ENCODE measurements around the gene SAP30BP. TPM values are rescaled to one million over a fixed set of nuclear protein-coding genes. Genes with fewer than 3 reads are reported as not detected.

The SAP30BP gene
- total and polyA plus RNA-seq, 2 experiments from 2014 or later: 44.9 to 97.9 TPM

DNA sequence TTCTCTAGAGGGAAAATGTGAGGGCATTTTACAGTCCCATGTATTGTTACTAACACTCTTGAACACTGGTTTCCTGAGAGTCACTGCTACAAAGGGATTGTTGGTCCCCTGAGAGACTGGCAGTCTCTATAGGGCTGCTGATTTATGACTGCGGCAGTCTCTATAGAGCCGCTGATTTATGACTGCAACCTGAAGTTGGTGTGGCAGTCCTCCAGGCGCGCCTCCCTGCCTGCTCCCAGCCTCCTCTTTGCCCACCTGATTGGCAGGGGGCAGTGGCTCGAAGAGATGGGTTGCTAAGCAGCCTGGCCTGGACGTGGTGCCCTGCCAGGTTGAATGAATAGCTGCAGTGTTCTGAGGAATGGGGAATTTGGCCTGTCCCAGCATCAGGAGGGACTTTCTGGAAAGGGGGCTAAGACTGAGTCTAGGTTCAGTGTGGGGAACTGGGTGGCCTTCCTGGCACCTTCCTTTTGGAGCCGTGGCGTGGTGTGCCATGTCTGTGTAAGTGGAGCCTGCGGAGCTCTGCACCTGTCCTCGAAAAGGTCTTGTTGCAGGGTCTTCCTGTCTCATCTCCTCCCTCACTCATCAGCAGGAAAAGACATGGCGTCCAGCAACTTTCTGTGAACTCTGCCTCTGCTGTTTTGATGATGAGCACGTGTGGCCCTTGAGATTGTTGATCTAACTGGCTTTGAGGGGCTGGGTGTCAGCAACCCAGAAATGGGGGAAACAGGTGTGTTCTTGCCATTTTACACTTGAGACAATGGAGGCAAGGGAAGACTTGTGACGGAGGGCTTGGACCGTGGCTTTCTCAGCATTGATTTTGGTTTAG lies 24.9 kb downstream of the SAP30BP start:
- H3K4me1 ChIP-seq (ENCODE audit: insufficient read depth): no peaks in the 10 kb centered on the region
- peaks cover 48% of the 10 kb centered on the region for H3K79me2 ChIP-seq (replicated peaks; ENCODE audit: insufficient read depth)
- TF ChIP-seq EZH2 (IDR thresholded peaks at IDR 0.05; ENCODE audit: low read depth, unreplicated experiment) (no peak), ZNF331 (CRISPR knock-in tag; IDR thresholded peaks at IDR 0.05; ENCODE audit: low read depth) (no peak), NANOG (IDR thresholded peaks at IDR 0.05; ENCODE audit: borderline replicate concordance) (no peak), EZH2phosphoT487 (IDR thresholded peaks at IDR 0.05; ENCODE audit: unreplicated experiment) (no peak), ZNF114 (CRISPR knock-in tag; IDR thresholded peaks at IDR 0.05) (no peak), CREB1 (CRISPR knock-in tag; IDR thresholded peaks at IDR 0.05; ENCODE audit: low read depth) (no peak), JUNB (IDR thresholded peaks at IDR 0.05; ENCODE audit: unreplicated experiment) (no peak)
- TF ChIP-seq, protein P1, sequence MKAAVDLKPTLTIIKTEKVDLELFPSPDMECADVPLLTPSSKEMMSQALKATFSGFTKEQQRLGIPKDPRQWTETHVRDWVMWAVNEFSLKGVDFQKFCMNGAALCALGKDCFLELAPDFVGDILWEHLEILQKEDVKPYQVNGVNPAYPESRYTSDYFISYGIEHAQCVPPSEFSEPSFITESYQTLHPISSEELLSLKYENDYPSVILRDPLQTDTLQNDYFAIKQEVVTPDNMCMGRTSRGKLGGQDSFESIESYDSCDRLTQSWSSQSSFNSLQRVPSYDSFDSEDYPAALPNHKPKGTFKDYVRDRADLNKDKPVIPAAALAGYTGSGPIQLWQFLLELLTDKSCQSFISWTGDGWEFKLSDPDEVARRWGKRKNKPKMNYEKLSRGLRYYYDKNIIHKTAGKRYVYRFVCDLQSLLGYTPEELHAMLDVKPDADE (IDR thresholded peaks at IDR 0.05): no peak
- TF ChIP-seq, protein P2, sequence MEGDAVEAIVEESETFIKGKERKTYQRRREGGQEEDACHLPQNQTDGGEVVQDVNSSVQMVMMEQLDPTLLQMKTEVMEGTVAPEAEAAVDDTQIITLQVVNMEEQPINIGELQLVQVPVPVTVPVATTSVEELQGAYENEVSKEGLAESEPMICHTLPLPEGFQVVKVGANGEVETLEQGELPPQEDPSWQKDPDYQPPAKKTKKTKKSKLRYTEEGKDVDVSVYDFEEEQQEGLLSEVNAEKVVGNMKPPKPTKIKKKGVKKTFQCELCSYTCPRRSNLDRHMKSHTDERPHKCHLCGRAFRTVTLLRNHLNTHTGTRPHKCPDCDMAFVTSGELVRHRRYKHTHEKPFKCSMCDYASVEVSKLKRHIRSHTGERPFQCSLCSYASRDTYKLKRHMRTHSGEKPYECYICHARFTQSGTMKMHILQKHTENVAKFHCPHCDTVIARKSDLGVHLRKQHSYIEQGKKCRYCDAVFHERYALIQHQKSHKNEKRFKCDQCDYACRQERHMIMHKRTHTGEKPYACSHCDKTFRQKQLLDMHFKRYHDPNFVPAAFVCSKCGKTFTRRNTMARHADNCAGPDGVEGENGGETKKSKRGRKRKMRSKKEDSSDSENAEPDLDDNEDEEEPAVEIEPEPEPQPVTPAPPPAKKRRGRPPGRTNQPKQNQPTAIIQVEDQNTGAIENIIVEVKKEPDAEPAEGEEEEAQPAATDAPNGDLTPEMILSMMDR (conservative IDR thresholded peaks at IDR 0.05; ENCODE audit: low read depth in 2 of 2): no peak
- TF ChIP-seq, protein P3, sequence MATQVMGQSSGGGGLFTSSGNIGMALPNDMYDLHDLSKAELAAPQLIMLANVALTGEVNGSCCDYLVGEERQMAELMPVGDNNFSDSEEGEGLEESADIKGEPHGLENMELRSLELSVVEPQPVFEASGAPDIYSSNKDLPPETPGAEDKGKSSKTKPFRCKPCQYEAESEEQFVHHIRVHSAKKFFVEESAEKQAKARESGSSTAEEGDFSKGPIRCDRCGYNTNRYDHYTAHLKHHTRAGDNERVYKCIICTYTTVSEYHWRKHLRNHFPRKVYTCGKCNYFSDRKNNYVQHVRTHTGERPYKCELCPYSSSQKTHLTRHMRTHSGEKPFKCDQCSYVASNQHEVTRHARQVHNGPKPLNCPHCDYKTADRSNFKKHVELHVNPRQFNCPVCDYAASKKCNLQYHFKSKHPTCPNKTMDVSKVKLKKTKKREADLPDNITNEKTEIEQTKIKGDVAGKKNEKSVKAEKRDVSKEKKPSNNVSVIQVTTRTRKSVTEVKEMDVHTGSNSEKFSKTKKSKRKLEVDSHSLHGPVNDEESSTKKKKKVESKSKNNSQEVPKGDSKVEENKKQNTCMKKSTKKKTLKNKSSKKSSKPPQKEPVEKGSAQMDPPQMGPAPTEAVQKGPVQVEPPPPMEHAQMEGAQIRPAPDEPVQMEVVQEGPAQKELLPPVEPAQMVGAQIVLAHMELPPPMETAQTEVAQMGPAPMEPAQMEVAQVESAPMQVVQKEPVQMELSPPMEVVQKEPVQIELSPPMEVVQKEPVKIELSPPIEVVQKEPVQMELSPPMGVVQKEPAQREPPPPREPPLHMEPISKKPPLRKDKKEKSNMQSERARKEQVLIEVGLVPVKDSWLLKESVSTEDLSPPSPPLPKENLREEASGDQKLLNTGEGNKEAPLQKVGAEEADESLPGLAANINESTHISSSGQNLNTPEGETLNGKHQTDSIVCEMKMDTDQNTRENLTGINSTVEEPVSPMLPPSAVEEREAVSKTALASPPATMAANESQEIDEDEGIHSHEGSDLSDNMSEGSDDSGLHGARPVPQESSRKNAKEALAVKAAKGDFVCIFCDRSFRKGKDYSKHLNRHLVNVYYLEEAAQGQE (IDR thresholded peaks at IDR 0.05; ENCODE audit: unreplicated experiment): no peak
- no peak for ATAC-seq
- Mint-ChIP-seq H3K27ac (peak overlapping the region; percentile 77), H3K9me3 (no peaks in the 10 kb centered on the region), H3K27me3 (ENCODE audit: insufficient read depth, low read depth, poor library complexity) (peaks cover 18% of the 10 kb centered on the region), H3K4me1 (peaks cover 24% of the 10 kb centered on the region), H3K36me3 (ENCODE audit: low read depth) (peaks cover 16% of the 10 kb centered on the region; the same call in 2 of the 3 replicates), H3K4me3 (no peak overlapping the region)
- no peaks in the 10 kb centered on the region for H3K36me3 ChIP-seq (ENCODE audit: insufficient read depth)
- no peak overlapping the region for H3K4me2 ChIP-seq
- H3K9me2 ChIP-seq (ENCODE audit: insufficient read depth): no peaks in the 10 kb centered on the region
- H3K4me3 ChIP-seq: no peak overlapping the region
- H3K27me3 ChIP-seq (ENCODE audit: insufficient read depth): no peaks in the 10 kb centered on the region
- no peaks in the 10 kb centered on the region for H3F3A ChIP-seq (replicated peaks; ENCODE audit: low read depth)
- H4K20me1 ChIP-seq (replicated peaks; ENCODE audit: insufficient read depth): peaks cover 11% of the 10 kb centered on the region
- no peak overlapping the region for H2AFZ ChIP-seq
- no peak for DNase-seq (ENCODE audit: low spot score)
- H3K27ac ChIP-seq (ENCODE audit: low read depth): no peak overlapping the region

Data from GM23338 (cell line).